ENCODE results near the gene TSPAN11.

DNA sequence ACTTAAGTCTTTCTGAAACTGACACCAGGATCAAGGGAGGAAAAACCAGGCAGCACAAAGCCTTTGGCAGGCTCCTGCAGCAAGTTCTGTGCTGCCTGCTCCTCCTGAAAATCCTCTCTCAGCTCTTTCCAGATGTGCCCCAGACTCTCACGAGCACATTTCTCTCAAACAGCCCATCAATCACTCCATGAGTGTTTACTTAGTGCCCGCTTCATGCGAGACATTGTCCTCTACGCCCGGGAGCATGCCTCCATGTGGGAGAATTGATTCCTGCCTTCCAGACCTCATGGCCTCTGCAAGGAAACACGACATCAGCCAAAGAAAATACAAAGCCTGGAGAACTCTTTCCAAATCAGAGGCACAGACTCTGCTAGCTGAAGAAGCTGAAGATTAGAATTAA lies 46.5 kb upstream of the TSPAN11 start:
- no peak for TF ChIP-seq ZNF274 (IDR thresholded peaks at IDR 0.05; ENCODE audit: low read depth, low read length)
- TF ChIP-seq YY1 (IDR thresholded peaks at IDR 0.05; ENCODE audit: insufficient read depth, insufficient read length), result no peak
- no peak for TF ChIP-seq SUZ12 (IDR thresholded peaks at IDR 0.05; ENCODE audit: extremely low read depth, insufficient read depth, insufficient read length)

Data from NT2/D1 (cell line).